ENCODE results near the gene CASK.

The CASK gene

GRCh38 chrX:41857670-41858069, 65.7 kb downstream of the CASK start:
- Histone ChIP-seq H3K36me3 (ENCODE audit: insufficient read depth, low read length) (no peaks in the 10 kb centered on the region; the same call in 1 of the 2 replicates), H3K27me3 (ENCODE audit: insufficient read depth, low read length) (no peaks in the 10 kb centered on the region), H3K79me2 (ENCODE audit: insufficient read depth, low read length) (peaks cover 42% of the 10 kb centered on the region), H3K9me2 (ENCODE audit: low read depth, low read length) (no peaks in the 10 kb centered on the region), H2AFZ (ENCODE audit: low read length) (no peak overlapping the region), H3K9ac (ENCODE audit: low read length) (no peak overlapping the region), H3K9me3 (ENCODE audit: low read length) (no peaks in the 10 kb centered on the region), H4K20me1 (ENCODE audit: insufficient read depth, low read length) (no peaks in the 10 kb centered on the region), H3K4me3 (ENCODE audit: low read depth, low read length, poor library complexity, severe bottlenecking) (no peak overlapping the region), H3K27ac (ENCODE audit: low read depth, low read length, poor library complexity, severe bottlenecking) (no peak overlapping the region), H3K4me2 (ENCODE audit: low read length) (no peak overlapping the region), H3K4me1 (ENCODE audit: insufficient read depth, low read length, severe bottlenecking) (no peaks in the 10 kb centered on the region), H3F3A (ENCODE audit: insufficient read depth, low read length) (no peaks in the 10 kb centered on the region)
- TF ChIP-seq CTCF (IDR thresholded peaks at IDR 0.05; ENCODE audit: low read length) (no peak), EZH2 (IDR thresholded peaks at IDR 0.05; ENCODE audit: borderline replicate concordance, low read length) (no peak)

DNA sequence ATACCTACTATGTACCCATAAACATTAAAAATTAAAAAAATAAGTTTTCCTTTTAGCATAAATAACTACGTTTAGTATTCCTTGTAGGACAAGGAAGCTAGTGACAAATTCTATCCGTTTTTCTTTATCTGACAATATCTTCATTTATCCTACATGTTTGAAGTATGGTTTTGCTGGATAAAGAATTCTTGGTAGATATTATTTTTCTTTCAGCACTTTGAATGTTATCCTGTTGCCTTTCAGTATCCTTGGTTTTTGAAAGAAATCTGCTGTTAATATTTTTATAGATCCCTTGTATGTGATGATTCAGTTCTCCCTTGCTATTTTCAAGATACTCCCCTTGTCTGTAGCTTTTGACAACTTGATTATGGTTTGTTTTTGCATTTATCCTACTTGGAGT, 76.6 kb downstream of the CASK start:
- Histone ChIP-seq H3K9me3 (ENCODE audit: low read length) (0 out of 2 replicates have a peak, but pooled peaks cover 2% of the 10 kb centered on the region), H4K20me1 (ENCODE audit: insufficient read depth, low read length) (no peaks in the 10 kb centered on the region), H3K9me2 (ENCODE audit: low read depth, low read length) (no peaks in the 10 kb centered on the region)

GRCh38 chrX:41837270-41837944, 85.9 kb downstream of the CASK start:
- Histone ChIP-seq H3F3A (ENCODE audit: insufficient read depth, low read length) (no peaks in the 10 kb centered on the region), H3K36me3 (ENCODE audit: insufficient read depth, low read length) (peaks cover 4% of the 10 kb centered on the region; the same call in 1 of the 2 replicates), H3K27me3 (ENCODE audit: insufficient read depth, low read length) (no peaks in the 10 kb centered on the region), H3K9me2 (ENCODE audit: low read depth, low read length) (no peaks in the 10 kb centered on the region), H3K79me2 (ENCODE audit: insufficient read depth, low read length) (no peaks in the 10 kb centered on the region), H3K27ac (ENCODE audit: low read depth, low read length, poor library complexity, severe bottlenecking) (no peak overlapping the region), H3K9ac (ENCODE audit: low read length) (no peak overlapping the region), H3K4me1 (ENCODE audit: insufficient read depth, low read length, severe bottlenecking) (no peaks in the 10 kb centered on the region), H3K4me2 (ENCODE audit: low read length) (no peak overlapping the region), H3K4me3 (ENCODE audit: low read depth, low read length, poor library complexity, severe bottlenecking) (no peak overlapping the region), H4K20me1 (ENCODE audit: insufficient read depth, low read length) (no peaks in the 10 kb centered on the region), H2AFZ (ENCODE audit: low read length) (no peak overlapping the region), H3K9me3 (ENCODE audit: low read length) (no peaks in the 10 kb centered on the region)
- TF ChIP-seq CTCF (IDR thresholded peaks at IDR 0.05; ENCODE audit: low read length) (no peak), EZH2 (IDR thresholded peaks at IDR 0.05; ENCODE audit: borderline replicate concordance, low read length) (no peak)

More for the DNA sequence above, 76.6 kb downstream of the CASK start:
- TF ChIP-seq EZH2 (IDR thresholded peaks at IDR 0.05; ENCODE audit: borderline replicate concordance, low read length) (no peak), CTCF (IDR thresholded peaks at IDR 0.05; ENCODE audit: low read length) (no peak)
- H3K27ac ChIP-seq (ENCODE audit: low read depth, low read length, poor library complexity, severe bottlenecking): no peak overlapping the region
- H3K4me1 ChIP-seq (ENCODE audit: insufficient read depth, low read length, severe bottlenecking): no peaks in the 10 kb centered on the region
- no peaks in the 10 kb centered on the region for H3F3A ChIP-seq (ENCODE audit: insufficient read depth, low read length)
- no peaks in the 10 kb centered on the region for H3K27me3 ChIP-seq (ENCODE audit: insufficient read depth, low read length)
- H3K4me3 ChIP-seq (ENCODE audit: low read depth, low read length, poor library complexity, severe bottlenecking): no peak overlapping the region
- H3K4me2 ChIP-seq (ENCODE audit: low read length): no peak overlapping the region
- no peak overlapping the region for H3K9ac ChIP-seq (ENCODE audit: low read length)
- H3K36me3 ChIP-seq (ENCODE audit: insufficient read depth, low read length): peaks cover 65% of the 10 kb centered on the region
- no peaks in the 10 kb centered on the region for H3K79me2 ChIP-seq (ENCODE audit: insufficient read depth, low read length)
- no peak overlapping the region for H2AFZ ChIP-seq (ENCODE audit: low read length)

Data from OCI-LY1 (cell line).